Small intestine (tissue), 7 donors: ENCODE data around the gene CCNL1. TPM values are rescaled to one million over a fixed set of nuclear protein-coding genes. Genes with fewer than 3 reads are reported as not detected.

Experiments
- DNase-seq, 2 donors: peaks; one replicate each; pipeline versions ENCODE4 v3.0.0 to v3.0.0-alpha.2; 2013
- FAIRE-seq: peaks from 2 replicates; lab custom pipeline; 2012; peaks lifted over from hg19 to GRCh38; lab: Jason Lieb, UNC
- H3K27ac ChIP-seq, 3 donors: one replicate each; pipeline ENCODE4 v1.5.1; 2013; ENCODE audit warnings: low read length in 2 of 3, mild to moderate bottlenecking in 2 of 3, control low read depth in 1 of 3, inconsistent platforms in 1 of 3, low read depth in 1 of 3, moderate library complexity in 1 of 3
- H3K27me3 ChIP-seq, 3 donors: one replicate each; pipeline ENCODE4 v1.6.1; 2013; ENCODE audit warnings: low read length in 3 of 3, inconsistent platforms in 1 of 3; ENCODE audit not compliant: control insufficient read depth in 3 of 3, insufficient read depth in 3 of 3
- H3K36me3 ChIP-seq, 3 donors: one replicate each; pipeline ENCODE4 v1.6.1; 2013; ENCODE audit warnings: low read length in 3 of 3, inconsistent platforms in 1 of 3, low read depth in 1 of 3, mild to moderate bottlenecking in 1 of 3, moderate library complexity in 1 of 3; ENCODE audit not compliant: control insufficient read depth in 3 of 3, insufficient read depth in 2 of 3
- H3K4me1 ChIP-seq, 3 donors: one replicate each; pipeline ENCODE4 v1.6.1; 2013; ENCODE audit warnings: low read length in 2 of 3, inconsistent platforms in 1 of 3, low read depth in 1 of 3, mild to moderate bottlenecking in 1 of 3, moderate library complexity in 1 of 3; ENCODE audit not compliant: control insufficient read depth in 3 of 3, insufficient read depth in 2 of 3
- H3K4me3 ChIP-seq, 3 donors: one replicate each; pipeline ENCODE4 v1.5.1; 2013; ENCODE audit warnings: low read length in 3 of 3, control low read depth in 1 of 3, inconsistent platforms in 1 of 3, low read depth in 1 of 3, mild to moderate bottlenecking in 1 of 3, moderate library complexity in 1 of 3
- H3K9me3 ChIP-seq, 2 donors: one replicate each; pipeline ENCODE4 v1.6.1; 2013; ENCODE audit warnings: low read depth in 1 of 2, low read length in 1 of 2; ENCODE audit not compliant: control insufficient read depth in 2 of 2, insufficient read depth in 1 of 2
- WGBS, 3 donors: extraction: QIAGEN DNeasy Blood & Tissue Kit; methylation state at CpG; one replicate each; pipeline ENCODE4 v1.1.7; 2013; 5-methylcytosine and 5-hydroxymethylcytosine counted together
- polyA plus RNA-seq, 4 donors: library from polyadenylated mRNA; stranded (reverse) in 3 of 4; unstranded in 1 of 4; fragments of 200-250 nt in 3 of 4; fragments of 120-200 nt in 1 of 4; gene quantifications; one replicate each; pipeline versions ENCODE4 v1.2.1 to v1.2.3, GENCODE V29; 2013
- donor health status: healthy with polysubstance abuse.
- donor health status: control.
- donor health status: control.
- donor health status: Bipolar disorder and iron deficiency.
- donor health status: healthy.

Gene CCNL1
- polyA plus RNA-seq, 4 donors = 46.6 to 214 (median 118) TPM

DNA sequence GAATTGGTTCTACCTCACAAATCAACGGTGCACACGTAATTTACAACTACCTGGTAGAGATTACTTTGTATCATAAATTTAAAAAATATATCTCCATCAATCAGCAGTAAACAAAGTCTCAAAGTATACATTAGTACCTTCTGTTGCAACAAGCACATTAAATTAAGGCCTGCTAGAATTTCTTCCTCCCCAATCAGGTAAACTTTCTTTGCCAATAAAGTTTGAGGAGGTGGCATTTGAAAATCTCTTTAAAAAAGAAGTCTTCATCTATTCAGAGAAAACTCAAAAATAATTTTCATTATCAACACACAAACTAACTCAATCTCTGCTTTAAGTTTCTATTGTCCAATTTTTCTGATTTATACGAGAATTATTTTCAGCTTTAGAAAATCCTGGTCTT lies 4.4 kb downstream of the CCNL1 start:
- peak overlapping the region in 1 of 3 donors; percentile 15 for H3K4me3 ChIP-seq
- peaks cover 3 to 23% (median 18%) of the 10 kb centered on the region in 3 donors for H3K36me3 ChIP-seq
- no peaks in the 10 kb centered on the region for H3K27me3 ChIP-seq
- no peaks in the 10 kb centered on the region for H3K9me3 ChIP-seq
- 11 to 33% (median 19%) methylated on average over 3 of the region's 3 CpGs for WGBS, 3 donors
- FAIRE-seq = no peak
- peaks cover 0 to 7% (median 3%) of the 10 kb centered on the region in 3 donors for H3K4me1 ChIP-seq
- DNase-seq = no peak
- H3K27ac ChIP-seq = peak overlapping the region in 1 of 3 donors; percentile 19

DNA sequence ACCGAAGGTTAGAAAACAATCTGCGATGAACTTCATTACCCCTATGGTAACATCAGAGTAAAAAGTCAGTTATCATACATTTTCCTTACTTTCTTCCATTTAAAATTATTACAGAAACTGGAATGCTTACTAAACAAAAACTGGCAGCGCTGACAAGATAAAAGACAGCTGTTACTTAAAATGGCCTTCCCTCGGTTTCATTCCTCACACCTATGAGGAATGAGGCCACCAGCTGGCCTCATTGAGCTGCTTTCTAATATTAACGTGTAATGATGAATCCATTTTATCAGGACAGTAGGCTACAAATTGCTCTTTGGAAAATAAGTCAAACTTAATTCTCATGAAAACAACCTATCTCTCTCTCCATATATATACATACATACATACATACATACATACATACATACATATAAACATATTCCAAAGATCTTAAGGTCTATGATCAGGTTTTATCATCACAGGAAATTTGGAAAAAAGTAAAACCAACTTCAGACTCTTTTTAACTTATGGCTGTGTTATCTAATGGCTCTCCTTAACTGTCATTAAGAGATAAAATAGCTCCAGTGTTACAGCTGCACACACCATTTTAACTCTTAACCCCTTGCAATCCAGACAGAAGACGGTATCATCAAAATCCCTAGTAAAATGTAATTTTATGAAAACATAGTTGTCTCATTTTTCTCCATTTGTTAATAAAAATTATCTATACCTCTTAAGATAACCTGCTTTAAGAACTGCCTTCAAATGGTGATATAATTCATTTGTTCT lies 5.2 kb downstream of the CCNL1 start:
- DNase-seq (no peak), FAIRE-seq (no peak)
- Histone ChIP-seq H3K4me1 (peaks cover 0 to 7% (median 3%) of the 10 kb centered on the region in 3 donors), H3K36me3 (peaks cover 4 to 25% (median 18%) of the 10 kb centered on the region in 3 donors), H3K27me3 (no peaks in the 10 kb centered on the region), H3K27ac (no peak overlapping the region), H3K4me3 (peak overlapping the region in 1 of 3 donors; percentile 26), H3K9me3 (no peaks in the 10 kb centered on the region)
- WGBS, 3 donors = 35 to 40% (median 38%) methylated on average over 6 of the region's 6 CpGs

- Histone ChIP-seq H3K9me3 (no peaks in the 10 kb centered on the region), H3K4me3 (no peak overlapping the region), H3K36me3 (peaks cover 11 to 37% (median 26%) of the 10 kb centered on the region in 3 donors), H3K4me1 (peaks cover 0 to 5% (median 3%) of the 10 kb centered on the region in 3 donors), H3K27ac (no peak overlapping the region), H3K27me3 (no peaks in the 10 kb centered on the region)
- DNase-seq (no peak), FAIRE-seq (no peak)
- 79 to 88% (median 83%) methylated on average over 1 of the region's 1 CpG for WGBS, 3 donors
These were observed 7.0 kb downstream of the CCNL1 start for GRCh38 chr3:157152930-157153329.

DNA sequence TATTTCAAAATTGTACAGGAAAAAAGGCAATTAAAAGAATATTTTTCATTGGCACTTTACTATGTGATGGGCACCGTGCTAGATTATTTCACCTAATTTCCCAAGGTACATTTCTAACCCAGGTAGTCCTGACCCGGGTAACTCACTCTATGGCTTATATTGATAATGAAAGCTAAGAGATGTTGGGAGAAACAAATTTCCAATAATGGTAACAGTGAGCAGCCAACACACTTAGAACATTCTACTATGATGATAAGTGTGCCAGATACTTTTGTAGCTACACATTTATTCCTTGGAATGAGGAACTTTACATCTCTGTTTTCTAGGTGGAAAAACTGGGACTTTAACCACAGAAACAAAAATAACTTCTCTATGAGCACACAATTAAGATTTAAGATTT lies 7.5 kb downstream of the CCNL1 start:
- DNase-seq = no peak
- Histone ChIP-seq H3K36me3 (peaks cover 11 to 34% (median 25%) of the 10 kb centered on the region in 3 donors), H3K27ac (no peak overlapping the region), H3K9me3 (no peaks in the 10 kb centered on the region), H3K4me3 (no peak overlapping the region), H3K4me1 (peaks cover 0 to 4% (median 3%) of the 10 kb centered on the region in 3 donors), H3K27me3 (no peaks in the 10 kb centered on the region)
- no peak for FAIRE-seq
- WGBS, 3 donors = 88 to 94% (median 89%) methylated on average over 2 of the region's 2 CpGs

- 79 to 90% (median 79%) methylated on average over 2 of the region's 2 CpGs for WGBS, 3 donors
- Histone ChIP-seq H3K9me3 (no peaks in the 10 kb centered on the region), H3K4me3 (no peak overlapping the region), H3K27me3 (no peaks in the 10 kb centered on the region), H3K4me1 (peaks cover 0 to 4% (median 0%) of the 10 kb centered on the region in 3 donors), H3K27ac (no peak overlapping the region), H3K36me3 (peaks cover 11 to 34% (median 22%) of the 10 kb centered on the region in 3 donors)
- DNase-seq (no peak), FAIRE-seq (no peak)
These were observed 8.3 kb downstream of the CCNL1 start for GRCh38 chr3:157151627-157152026.

GRCh38 chr3:157151151-157151550 lies 8.8 kb downstream of the CCNL1 start:
- 89 to 100% (median 95%) methylated on average over 1 of the region's 1 CpG for WGBS, 3 donors
- FAIRE-seq = no peak
- peaks cover 14 to 34% (median 25%) of the 10 kb centered on the region in 3 donors for H3K36me3 ChIP-seq
- no peak for DNase-seq
- H3K4me1 ChIP-seq = peaks cover 0 to 4% (median 0%) of the 10 kb centered on the region in 3 donors
- no peak overlapping the region for H3K4me3 ChIP-seq
- no peak overlapping the region for H3K27ac ChIP-seq
- H3K9me3 ChIP-seq = no peaks in the 10 kb centered on the region
- H3K27me3 ChIP-seq = no peaks in the 10 kb centered on the region

- Histone ChIP-seq H3K9me3 (no peaks in the 10 kb centered on the region), H3K4me1 (no peaks in the 10 kb centered on the region), H3K4me3 (no peak overlapping the region), H3K27ac (no peak overlapping the region), H3K27me3 (no peaks in the 10 kb centered on the region), H3K36me3 (peaks cover 20 to 46% (median 31%) of the 10 kb centered on the region in 3 donors)
- FAIRE-seq (no peak), DNase-seq (no peak)
- WGBS, 3 donors = 91 to 94% (median 92%) methylated on average over 5 of the region's 5 CpGs
These were observed 10.7 kb downstream of the CCNL1 start for GRCh38 chr3:157149136-157149696.

DNA sequence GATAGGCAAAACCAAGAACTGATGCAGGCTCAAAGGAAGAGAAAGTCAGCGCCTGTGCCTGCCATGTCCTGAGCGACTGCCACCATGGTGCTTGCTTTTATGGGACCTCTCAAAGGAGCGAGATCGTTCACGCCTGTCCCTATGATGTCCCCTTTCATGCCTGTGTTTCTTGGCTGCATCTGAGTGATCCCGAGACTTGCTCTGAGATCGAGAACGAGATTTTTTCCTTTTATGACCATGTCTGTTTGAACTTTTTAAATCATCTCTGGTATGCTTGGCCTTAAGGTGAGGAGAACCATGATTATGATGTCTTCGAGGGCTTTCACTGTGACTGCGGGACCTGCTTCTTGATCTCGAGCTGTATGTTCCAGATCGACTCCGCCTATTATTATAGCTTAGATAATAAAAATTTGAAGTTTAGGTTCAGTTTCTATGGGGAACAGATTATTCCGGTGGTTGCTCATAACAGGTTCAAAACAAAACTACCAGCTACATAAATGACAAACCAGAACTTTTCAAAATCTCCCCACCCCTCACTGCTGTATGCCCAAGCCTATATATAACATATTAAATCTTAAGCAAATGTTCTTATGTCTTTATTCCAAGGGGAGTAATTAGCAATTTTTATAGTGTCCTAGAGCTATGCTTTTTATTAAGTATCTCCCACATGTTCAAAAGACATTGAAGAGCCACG lies 11.6 kb downstream of the CCNL1 start:
- Histone ChIP-seq H3K9me3 (no peaks in the 10 kb centered on the region), H3K4me3 (no peak overlapping the region), H3K27me3 (no peaks in the 10 kb centered on the region), H3K4me1 (no peaks in the 10 kb centered on the region), H3K27ac (no peak overlapping the region), H3K36me3 (peaks cover 20 to 45% (median 29%) of the 10 kb centered on the region in 3 donors)
- WGBS, 3 donors = 81 to 83% (median 81%) methylated on average over 15 of the region's 15 CpGs
- no peak for DNase-seq
- FAIRE-seq = no peak
